Inflammatory macrophage treated with lipopolysaccharide for 1 hour (primary cell): Measurements from ENCODE around the gene WDR20.
"Not testable (repeated sequence)": the region's sequence is repeated elsewhere in the genome, so short reads cannot be mapped to it uniquely, and the experiment has no call there.

ENCODE experiments used
- DNase-seq, 2 donors: peaks; one replicate each; pipeline ENCODE4 v3.0.0-alpha.2; 2020 to 2022

The WDR20 gene

DNA sequence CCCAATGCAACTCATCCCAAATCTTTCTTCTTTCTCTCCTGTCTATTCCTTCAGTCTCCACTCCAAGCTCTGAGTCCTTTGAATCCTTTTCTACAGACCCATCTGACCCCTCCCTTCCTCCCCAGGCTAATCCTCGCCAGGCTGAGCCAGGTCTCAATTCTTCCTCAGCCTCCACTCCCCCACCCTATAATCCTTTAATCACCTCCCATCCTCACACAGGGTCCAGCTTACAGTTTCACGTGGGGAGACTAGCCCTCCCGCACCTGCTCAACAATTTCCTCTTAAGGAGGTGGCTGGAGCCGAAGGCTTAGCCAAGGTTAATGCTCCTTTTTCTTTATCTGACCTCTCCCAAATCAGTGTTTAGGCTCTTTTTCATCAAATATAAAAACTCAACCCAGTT, 101.5 kb downstream of the WDR20 start:
- DNase-seq, result no peak

DNA sequence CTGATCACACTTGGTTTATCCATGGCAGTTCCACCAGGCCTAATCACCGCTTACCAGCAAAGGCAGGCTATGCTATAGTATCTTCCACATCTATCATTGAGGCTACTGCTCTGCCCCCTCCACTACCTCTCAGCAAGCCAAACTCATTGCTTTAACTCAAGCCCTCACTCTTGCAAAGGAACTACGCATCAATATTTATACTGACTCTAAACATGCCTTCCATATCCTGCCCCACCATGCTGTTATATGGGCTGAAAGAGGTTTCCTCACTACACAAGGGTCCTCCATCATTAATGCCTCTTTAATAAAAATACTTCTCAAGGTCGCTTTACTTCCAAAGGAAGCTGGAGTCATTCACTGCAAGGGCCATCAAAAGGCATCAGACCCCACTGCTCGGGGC, 104.1 kb downstream of the WDR20 start:
- not testable (repeated sequence) for DNase-seq

- no peak for DNase-seq
Observed at GRCh38 chr14:102246071-102246470, 106.4 kb downstream of the WDR20 start.

GRCh38 chr14:102248121-102248520, 108.4 kb downstream of the WDR20 start:
- DNase-seq, result no peak

DNA sequence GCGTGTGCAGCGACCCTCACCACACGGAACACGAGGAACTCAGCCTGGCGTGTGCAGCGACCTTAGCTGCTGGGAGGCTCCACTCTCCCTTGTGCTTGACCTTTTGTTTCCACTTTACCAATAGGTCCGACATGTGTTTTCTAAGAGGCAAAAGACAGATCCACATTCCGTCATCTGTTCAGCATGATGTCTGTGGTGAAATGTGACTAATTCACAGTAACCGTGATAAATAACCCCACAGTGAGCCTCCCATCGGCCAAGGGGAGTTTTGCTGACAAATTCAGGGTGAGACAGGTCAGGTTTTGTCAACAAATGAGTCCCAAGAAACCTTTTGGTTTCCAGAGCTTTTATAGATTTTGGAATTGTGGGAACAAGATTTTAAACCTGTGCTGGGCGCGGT, 109.3 kb downstream of the WDR20 start:
- no peak for DNase-seq

- DNase-seq, result no peak
Observed at GRCh38 chr14:102249981-102250380, 110.3 kb downstream of the WDR20 start.

GRCh38 chr14:102250636-102251035, 110.9 kb downstream of the WDR20 start:
- DNase-seq, result no peak

DNA sequence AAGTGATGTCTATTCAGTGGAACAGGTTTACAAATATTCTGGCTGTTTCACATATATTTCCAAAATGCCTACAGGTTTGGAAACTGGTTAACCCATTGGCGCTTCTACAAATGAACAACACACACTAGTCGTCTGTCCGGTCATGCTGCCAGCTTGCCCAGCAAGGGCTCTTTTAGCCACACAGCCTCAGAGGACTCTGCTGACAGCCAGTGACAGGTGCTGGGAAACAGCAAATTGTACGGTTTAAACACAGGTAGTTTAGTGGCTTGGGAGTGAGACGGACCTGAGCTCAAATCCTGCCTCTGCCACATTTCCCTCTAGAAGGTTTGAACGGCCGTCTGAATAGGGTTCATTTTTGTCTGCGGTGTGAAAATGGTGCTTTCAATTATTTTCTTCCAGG, 111.5 kb downstream of the WDR20 start:
- no peak for DNase-seq

GRCh38 chr14:102252834-102253801, 113.4 kb downstream of the WDR20 start:
- no peak for DNase-seq

DNA sequence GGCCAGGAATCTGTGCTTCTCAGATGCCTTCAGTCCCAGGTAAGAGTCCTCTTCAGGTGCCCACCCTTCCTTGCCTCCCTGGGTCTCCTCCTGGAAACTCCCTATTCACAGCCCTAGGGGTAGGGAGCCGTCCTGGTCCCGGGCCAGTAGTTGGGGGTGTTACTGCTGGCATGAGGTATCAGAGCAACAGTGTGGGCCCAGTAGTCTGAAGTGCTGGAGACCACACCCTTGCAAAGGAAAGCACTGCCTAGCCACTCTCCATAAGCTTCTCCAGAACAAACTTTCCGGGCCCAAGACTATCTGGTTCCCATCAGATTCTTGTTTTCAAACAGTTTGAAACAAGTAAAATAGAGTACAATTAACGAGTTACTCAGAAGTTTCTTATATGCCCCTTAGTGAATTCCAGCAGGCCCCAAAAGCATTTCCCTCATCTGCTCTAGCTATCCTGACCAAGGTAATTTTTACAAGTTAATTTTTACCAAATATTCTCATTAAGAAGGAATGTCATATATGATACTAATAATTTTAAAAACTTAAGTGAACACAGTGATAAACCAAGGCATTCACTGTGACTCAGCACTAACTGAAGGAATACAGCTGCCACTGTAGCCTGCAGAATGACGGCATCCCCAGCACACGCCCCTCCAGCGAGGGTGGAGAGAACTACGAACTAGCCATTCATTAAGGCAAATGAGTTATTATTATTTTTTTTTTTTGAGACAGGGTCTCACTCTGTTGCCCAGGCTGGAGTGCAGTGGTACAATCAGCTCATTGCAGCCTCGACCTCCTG, 115.9 kb downstream of the WDR20 start:
- DNase-seq, result no peak

DNA sequence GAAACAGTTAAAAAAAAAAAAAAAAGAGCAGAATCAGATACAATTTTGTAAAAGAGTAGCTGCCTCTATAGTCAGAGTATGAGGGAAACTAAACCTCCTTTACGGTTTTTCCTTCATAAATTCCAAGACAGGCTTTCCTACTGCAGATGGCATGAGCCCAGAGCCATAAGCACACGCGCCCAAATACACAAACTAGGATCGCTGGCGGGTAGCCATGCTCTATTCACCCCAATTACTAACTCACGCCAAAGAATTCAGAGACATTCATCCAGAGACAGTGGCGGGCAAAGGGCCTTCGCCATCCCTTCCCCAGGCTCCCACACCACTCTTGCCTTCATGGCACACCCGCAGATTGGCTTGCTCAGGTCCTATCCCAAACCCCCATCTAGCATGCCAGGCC, 117.0 kb downstream of the WDR20 start:
- no peak for DNase-seq

- no peak for DNase-seq
Observed at GRCh38 chr14:102258136-102258535, 118.4 kb downstream of the WDR20 start.
